Measurements from ENCODE around the gene LEPROT.

The LEPROT gene

GRCh38 chr1:65393347-65393746 is 27.1 kb upstream of the LEPROT start:
- H3K4me3 ChIP-seq (ENCODE audit: low read depth, low read length) = no peak overlapping the region
- H3K36me3 ChIP-seq (ENCODE audit: control insufficient read depth, insufficient read depth, low read length) = no peaks in the 10 kb centered on the region
- no peak overlapping the region for H3K9ac ChIP-seq (ENCODE audit: low read length)
- H3K9me3 ChIP-seq (ENCODE audit: control insufficient read depth, insufficient read depth, low read depth, low read length) = no peaks in the 10 kb centered on the region
- no peak overlapping the region for H3K27ac ChIP-seq (ENCODE audit: low read depth, low read length)
- H3K4me1 ChIP-seq (ENCODE audit: control insufficient read depth, insufficient read depth, low read length) = peaks cover 24% of the 10 kb centered on the region
- H3K27me3 ChIP-seq (ENCODE audit: control insufficient read depth, insufficient read depth, low read length) = no peaks in the 10 kb centered on the region

GRCh38 chr1:65393928-65394327 is 26.5 kb upstream of the LEPROT start:
- Histone ChIP-seq H3K4me3 (ENCODE audit: low read depth, low read length) (no peak overlapping the region), H3K9me3 (ENCODE audit: control insufficient read depth, insufficient read depth, low read depth, low read length) (no peaks in the 10 kb centered on the region), H3K4me1 (ENCODE audit: control insufficient read depth, insufficient read depth, low read length) (peaks cover 22% of the 10 kb centered on the region), H3K27me3 (ENCODE audit: control insufficient read depth, insufficient read depth, low read length) (no peaks in the 10 kb centered on the region), H3K36me3 (ENCODE audit: control insufficient read depth, insufficient read depth, low read length) (no peaks in the 10 kb centered on the region), H3K27ac (ENCODE audit: low read depth, low read length) (no peak overlapping the region), H3K9ac (ENCODE audit: low read length) (no peak overlapping the region)

GRCh38 chr1:65395887-65396612 is 24.4 kb upstream of the LEPROT start:
- H3K27me3 ChIP-seq (ENCODE audit: control insufficient read depth, insufficient read depth, low read length) = no peaks in the 10 kb centered on the region
- peaks cover 10% of the 10 kb centered on the region for H3K4me1 ChIP-seq (ENCODE audit: control insufficient read depth, insufficient read depth, low read length)
- H3K9ac ChIP-seq (ENCODE audit: low read length) = no peak overlapping the region
- H3K4me3 ChIP-seq (ENCODE audit: low read depth, low read length) = no peak overlapping the region
- H3K27ac ChIP-seq (ENCODE audit: low read depth, low read length) = peak overlapping the region; percentile 22
- no peaks in the 10 kb centered on the region for H3K9me3 ChIP-seq (ENCODE audit: control insufficient read depth, insufficient read depth, low read depth, low read length)
- H3K36me3 ChIP-seq (ENCODE audit: control insufficient read depth, insufficient read depth, low read length) = no peaks in the 10 kb centered on the region

- Histone ChIP-seq H3K27me3 (ENCODE audit: control insufficient read depth, insufficient read depth, low read length) (no peaks in the 10 kb centered on the region), H3K27ac (ENCODE audit: low read depth, low read length) (no peak overlapping the region), H3K9me3 (ENCODE audit: control insufficient read depth, insufficient read depth, low read depth, low read length) (no peaks in the 10 kb centered on the region), H3K4me3 (ENCODE audit: low read depth, low read length) (no peak overlapping the region), H3K4me1 (ENCODE audit: control insufficient read depth, insufficient read depth, low read length) (peaks cover 10% of the 10 kb centered on the region), H3K9ac (ENCODE audit: low read length) (no peak overlapping the region), H3K36me3 (ENCODE audit: control insufficient read depth, insufficient read depth, low read length) (no peaks in the 10 kb centered on the region)
Measured at GRCh38 chr1:65398083-65398482, 22.4 kb upstream of the LEPROT start.

DNA sequence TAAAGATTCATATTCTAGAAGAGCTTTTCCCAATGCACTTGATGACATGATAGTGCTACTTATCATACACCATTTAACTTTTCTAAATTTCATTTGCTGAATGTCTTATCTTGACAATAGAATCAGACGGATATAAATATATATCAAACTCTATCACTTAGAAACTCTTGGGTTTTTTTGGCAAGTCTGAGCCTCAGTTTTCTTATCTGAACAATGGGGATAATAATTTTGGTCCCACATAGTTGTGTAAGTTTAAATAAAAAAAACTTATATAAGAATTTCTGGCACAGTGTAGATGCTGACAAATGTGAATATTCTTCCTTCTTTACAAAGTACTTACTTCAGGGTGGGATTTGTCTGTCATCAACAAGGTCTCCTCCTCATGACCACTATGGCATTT is 21.5 kb upstream of the LEPROT start:
- Histone ChIP-seq H3K4me3 (ENCODE audit: low read depth, low read length) (no peak overlapping the region), H3K27me3 (ENCODE audit: control insufficient read depth, insufficient read depth, low read length) (no peaks in the 10 kb centered on the region), H3K9me3 (ENCODE audit: control insufficient read depth, insufficient read depth, low read depth, low read length) (no peaks in the 10 kb centered on the region), H3K9ac (ENCODE audit: low read length) (no peak overlapping the region), H3K36me3 (ENCODE audit: control insufficient read depth, insufficient read depth, low read length) (no peaks in the 10 kb centered on the region), H3K27ac (ENCODE audit: low read depth, low read length) (no peak overlapping the region), H3K4me1 (ENCODE audit: control insufficient read depth, insufficient read depth, low read length) (peaks cover 10% of the 10 kb centered on the region)

DNA sequence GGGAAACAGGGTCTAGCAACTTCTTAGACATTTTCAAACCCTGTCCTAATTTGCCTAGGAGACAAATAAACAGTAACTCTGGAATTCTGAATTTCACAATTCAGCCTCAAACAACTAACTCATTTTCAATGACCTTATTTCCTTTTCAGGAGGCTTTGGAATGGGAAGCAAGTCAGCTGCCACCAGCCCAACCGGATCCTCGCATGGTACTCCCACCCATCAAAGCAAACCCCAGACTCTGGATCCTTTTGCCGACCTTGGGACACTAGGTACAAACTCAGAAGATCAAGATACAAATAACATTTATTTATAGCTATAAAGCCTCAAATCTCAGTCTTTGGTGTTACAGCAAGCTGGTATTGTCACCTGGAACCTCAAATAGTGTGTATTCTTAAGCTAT is 18.9 kb upstream of the LEPROT start:
- no peaks in the 10 kb centered on the region for H3K27me3 ChIP-seq (ENCODE audit: control insufficient read depth, insufficient read depth, low read length)
- 0 out of 2 replicates have a peak, but pooled peaks cover under 1% of the 10 kb centered on the region for H3K4me1 ChIP-seq (ENCODE audit: control insufficient read depth, insufficient read depth, low read length)
- no peak overlapping the region for H3K27ac ChIP-seq (ENCODE audit: low read depth, low read length)
- no peaks in the 10 kb centered on the region for H3K9me3 ChIP-seq (ENCODE audit: control insufficient read depth, insufficient read depth, low read depth, low read length)
- no peaks in the 10 kb centered on the region for H3K36me3 ChIP-seq (ENCODE audit: control insufficient read depth, insufficient read depth, low read length)
- H3K4me3 ChIP-seq (ENCODE audit: low read depth, low read length) = no peak overlapping the region
- no peak overlapping the region for H3K9ac ChIP-seq (ENCODE audit: low read length)

- Histone ChIP-seq H3K27me3 (ENCODE audit: control insufficient read depth, insufficient read depth, low read length) (no peaks in the 10 kb centered on the region), H3K4me1 (ENCODE audit: control insufficient read depth, insufficient read depth, low read length) (peaks cover 11% of the 10 kb centered on the region), H3K36me3 (ENCODE audit: control insufficient read depth, insufficient read depth, low read length) (no peaks in the 10 kb centered on the region), H3K4me3 (ENCODE audit: low read depth, low read length) (no peak overlapping the region), H3K9me3 (ENCODE audit: control insufficient read depth, insufficient read depth, low read depth, low read length) (no peaks in the 10 kb centered on the region), H3K27ac (ENCODE audit: low read depth, low read length) (no peak overlapping the region), H3K9ac (ENCODE audit: low read length) (no peak overlapping the region)
Measured at GRCh38 chr1:65404941-65405340, 15.5 kb upstream of the LEPROT start.

GRCh38 chr1:65407877-65408276 is 12.6 kb upstream of the LEPROT start:
- no peaks in the 10 kb centered on the region for H3K27me3 ChIP-seq (ENCODE audit: control insufficient read depth, insufficient read depth, low read length)
- H3K4me3 ChIP-seq (ENCODE audit: low read depth, low read length) = no peak overlapping the region
- no peaks in the 10 kb centered on the region for H3K36me3 ChIP-seq (ENCODE audit: control insufficient read depth, insufficient read depth, low read length)
- H3K4me1 ChIP-seq (ENCODE audit: control insufficient read depth, insufficient read depth, low read length) = peaks cover 12% of the 10 kb centered on the region
- H3K9me3 ChIP-seq (ENCODE audit: control insufficient read depth, insufficient read depth, low read depth, low read length) = no peaks in the 10 kb centered on the region
- H3K27ac ChIP-seq (ENCODE audit: low read depth, low read length) = no peak overlapping the region
- H3K9ac ChIP-seq (ENCODE audit: low read length) = no peak overlapping the region

DNA sequence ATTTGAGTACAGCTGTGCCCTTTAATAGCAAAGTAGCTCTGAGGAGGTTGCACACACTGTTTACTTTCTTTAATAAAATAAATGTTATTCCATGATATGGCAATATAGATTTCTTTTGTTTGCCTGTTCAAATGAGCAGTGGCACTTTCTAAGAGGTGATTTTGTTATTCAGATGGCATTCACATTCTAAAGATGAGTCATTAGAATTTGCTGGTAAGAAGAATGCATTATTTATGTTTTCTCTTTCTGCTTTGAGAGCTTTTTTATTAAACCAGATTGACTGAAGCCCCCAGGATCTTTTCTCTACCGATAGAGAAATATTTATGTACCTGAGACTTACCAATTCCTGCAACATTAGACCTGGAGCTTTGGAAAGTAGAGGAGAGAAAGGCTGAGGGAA is 11.2 kb upstream of the LEPROT start:
- Histone ChIP-seq H3K36me3 (ENCODE audit: control insufficient read depth, insufficient read depth, low read length) (no peaks in the 10 kb centered on the region), H3K27ac (ENCODE audit: low read depth, low read length) (no peak overlapping the region), H3K9me3 (ENCODE audit: control insufficient read depth, insufficient read depth, low read depth, low read length) (no peaks in the 10 kb centered on the region), H3K4me1 (ENCODE audit: control insufficient read depth, insufficient read depth, low read length) (peaks cover 12% of the 10 kb centered on the region), H3K9ac (ENCODE audit: low read length) (no peak overlapping the region), H3K27me3 (ENCODE audit: control insufficient read depth, insufficient read depth, low read length) (no peaks in the 10 kb centered on the region), H3K4me3 (ENCODE audit: low read depth, low read length) (no peak overlapping the region)

- H3K36me3 ChIP-seq (ENCODE audit: control insufficient read depth, insufficient read depth, low read length) = no peaks in the 10 kb centered on the region
- H3K9ac ChIP-seq (ENCODE audit: low read length) = no peak overlapping the region
- peaks cover 12% of the 10 kb centered on the region for H3K4me1 ChIP-seq (ENCODE audit: control insufficient read depth, insufficient read depth, low read length)
- no peaks in the 10 kb centered on the region for H3K9me3 ChIP-seq (ENCODE audit: control insufficient read depth, insufficient read depth, low read depth, low read length)
- no peaks in the 10 kb centered on the region for H3K27me3 ChIP-seq (ENCODE audit: control insufficient read depth, insufficient read depth, low read length)
- no peak overlapping the region for H3K27ac ChIP-seq (ENCODE audit: low read depth, low read length)
- H3K4me3 ChIP-seq (ENCODE audit: low read depth, low read length) = no peak overlapping the region
Measured at GRCh38 chr1:65409816-65410326, 10.6 kb upstream of the LEPROT start.

GRCh38 chr1:65412256-65412983 is 8.0 kb upstream of the LEPROT start:
- no peaks in the 10 kb centered on the region for H3K9me3 ChIP-seq (ENCODE audit: control insufficient read depth, insufficient read depth, low read depth, low read length)
- no peak overlapping the region for H3K4me3 ChIP-seq (ENCODE audit: low read depth, low read length)
- no peak overlapping the region for H3K9ac ChIP-seq (ENCODE audit: low read length)
- no peak overlapping the region for H3K27ac ChIP-seq (ENCODE audit: low read depth, low read length)
- no peaks in the 10 kb centered on the region for H3K36me3 ChIP-seq (ENCODE audit: control insufficient read depth, insufficient read depth, low read length)
- H3K4me1 ChIP-seq (ENCODE audit: control insufficient read depth, insufficient read depth, low read length) = peaks cover 17% of the 10 kb centered on the region
- H3K27me3 ChIP-seq (ENCODE audit: control insufficient read depth, insufficient read depth, low read length) = no peaks in the 10 kb centered on the region

Measured in HUES6 (cell line).